Suprapubic skin (tissue), 4 donors: ENCODE measurements around the gene MTARC2.

ENCODE experiments used
- CTCF ChIP-seq, 2 donors: fragments of 200-600 bp in 1 of 2; fragments of 450-650 bp in 1 of 2; sonication (generic) in 1 of 2; IDR thresholded peaks; one replicate each; pipeline ENCODE4 v1.5.1; 2016 to 2019; ENCODE audit warnings: antibody characterized with exemption in 2 of 2, mild to moderate bottlenecking in 1 of 2, moderate library complexity in 1 of 2
- POLR2A ChIP-seq, 2 donors: fragments of 450-650 bp; IDR thresholded peaks; one replicate each; pipeline ENCODE4 v1.6.1; 2017; ENCODE audit warnings: antibody characterized with exemption in 2 of 2, mild to moderate bottlenecking in 2 of 2, moderate library complexity in 2 of 2
- POLR2AphosphoS5 ChIP-seq, 3 donors: sonication (generic); formaldehyde crosslinking; IDR thresholded peaks; one replicate each; pipeline ENCODE4 v1.6.1; 2017; ENCODE audit warnings: antibody characterized with exemption in 3 of 3

DNA sequence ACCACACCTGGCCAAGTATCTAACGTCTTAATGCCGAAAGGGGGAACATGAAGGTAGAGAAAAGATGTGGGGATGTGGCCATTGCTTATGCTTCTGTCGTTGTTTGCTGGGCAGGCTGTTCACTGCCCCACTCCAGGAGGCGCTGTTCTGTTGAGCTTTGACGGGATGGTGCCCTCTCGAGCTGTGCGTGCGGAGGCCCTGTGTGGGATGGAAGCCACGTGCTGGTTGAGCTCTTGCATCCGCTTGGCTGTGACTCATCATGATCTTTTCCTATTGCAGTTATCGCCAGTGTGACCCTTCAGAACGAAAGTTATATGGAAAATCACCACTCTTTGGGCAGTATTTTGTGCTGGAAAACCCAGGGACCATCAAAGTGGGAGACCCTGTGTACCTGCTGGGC, 64.9 kb downstream of the MTARC2 start:
- TF ChIP-seq CTCF (IDR thresholded peaks at IDR 0.05) (no peak), POLR2A (IDR thresholded peaks at IDR 0.05) (no peak), POLR2AphosphoS5 (IDR thresholded peaks at IDR 0.05) (no peak)
